Stimulated activated effector memory CD8-positive, alpha-beta T cell treated with anti-CD3 and anti-CD28 coated beads, Interleukin-12 subunit alpha, Interleukin-12 subunit beta, amount 100 ng/mL, for 72 hours (primary cell): Measurements from ENCODE around the gene IFNK.

Source experiments
- ATAC-seq: fragments of 150-1000 bp; cut with Tn5 transposase; 2 replicates; pipeline ENCODE4 v1.10.0; 2021
- DNase-seq, 2 donors: peaks; one replicate each; pipeline ENCODE4 v3.0.0; 2021 to 2022; ENCODE audit warnings: low spot score in 2 of 2
- H3K27ac Mint-ChIP-seq: one replicate; pipeline ENCODE4 v1.8.0; 2022; ENCODE audit warnings: mild to moderate bottlenecking, mixed read lengths
- H3K36me3 Mint-ChIP-seq: one replicate; pipeline ENCODE4 v1.8.0; 2022; ENCODE audit warnings: mild to moderate bottlenecking, mixed read lengths
- H3K4me1 Mint-ChIP-seq: one replicate; pipeline ENCODE4 v1.8.0; 2022; ENCODE audit warnings: mixed read lengths
- H3K4me3 Mint-ChIP-seq: one replicate; pipeline ENCODE4 v1.8.0; 2022; ENCODE audit warnings: mild to moderate bottlenecking, mixed read lengths
- H3K9me3 Mint-ChIP-seq: one replicate; pipeline ENCODE4 v1.8.0; 2022; ENCODE audit warnings: mixed read lengths

IFNK gene

DNA sequence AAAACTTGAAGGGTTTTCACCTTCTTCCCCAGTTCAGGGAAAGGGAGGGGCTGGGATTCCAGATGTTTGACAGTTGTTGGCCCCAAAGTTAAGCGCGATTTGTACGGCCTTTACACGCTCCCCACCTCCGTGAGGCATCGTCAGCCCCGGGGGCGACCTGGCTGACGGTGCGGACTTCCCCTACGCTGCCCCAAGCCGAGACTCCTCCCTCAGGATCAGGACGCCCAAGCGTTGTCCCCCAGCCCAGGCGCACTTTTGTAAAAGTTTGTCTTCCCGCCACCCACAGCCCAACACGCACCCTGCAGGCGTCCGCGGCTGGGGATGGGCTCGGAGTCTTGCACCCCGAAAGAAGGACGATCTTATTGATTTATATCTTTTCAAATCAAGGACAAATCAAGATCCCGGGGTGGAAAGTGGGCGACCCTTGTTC is 4.8 kb downstream of the IFNK start:
- DNase-seq (peak; percentile 18 to 68), ATAC-seq (peak; percentile 81)
- peaks cover 17% of the 10 kb centered on the region for H3K4me1 Mint-ChIP-seq

DNA sequence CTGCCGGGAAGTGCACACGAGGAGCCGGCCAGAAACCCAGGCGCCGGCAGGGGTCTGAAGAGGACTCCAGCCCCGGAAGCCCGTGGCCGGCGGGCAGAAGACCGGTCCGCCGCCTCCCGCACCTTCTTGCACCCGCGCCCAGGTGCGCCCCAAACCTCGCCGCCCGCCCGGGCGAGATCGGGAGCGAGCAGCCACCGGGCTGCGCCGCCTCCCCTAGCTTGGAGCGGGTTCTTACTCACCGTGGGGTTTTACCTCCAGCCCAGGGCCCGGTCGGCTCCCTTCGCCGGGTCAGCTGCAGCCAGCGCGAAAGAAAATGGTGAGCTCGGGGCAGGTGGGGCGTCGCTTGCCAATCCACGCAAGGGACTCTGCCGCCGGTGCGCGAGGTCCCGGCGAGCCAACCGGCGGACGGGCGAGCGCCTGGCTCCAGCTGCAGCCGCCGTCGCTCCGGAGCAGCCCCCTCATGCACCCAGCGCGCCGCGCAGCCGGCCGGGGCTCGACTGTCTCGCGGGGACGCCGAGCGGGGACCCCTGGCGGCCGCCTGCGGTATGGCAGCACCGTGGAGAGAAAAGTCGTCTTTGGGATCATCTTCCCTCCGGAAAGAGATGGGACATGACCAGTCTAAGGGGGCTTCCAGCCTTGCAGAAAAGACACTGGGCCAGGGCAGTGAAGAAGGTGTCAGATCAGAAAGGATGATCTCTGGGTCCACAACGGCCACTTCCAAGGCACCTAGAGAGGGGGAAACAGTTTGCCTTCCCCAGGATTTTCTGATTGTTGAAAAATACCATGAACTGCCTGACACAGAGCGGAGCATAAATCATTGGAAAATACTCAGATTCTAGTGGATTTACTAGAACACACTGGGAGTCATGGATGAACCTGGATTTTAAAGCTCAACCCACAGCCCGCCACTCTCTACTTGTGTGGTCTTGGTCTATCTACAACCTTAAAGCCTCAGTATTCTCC is 5.5 kb downstream of the IFNK start, which contains the start of gene MOB3B:
Gene MOB3B (minus strand): TSS at position 499 of the 963 bp plus-strand sequence. CDS start 74,264 bp downstream, outside the sequence.
- Mint-ChIP-seq H3K4me3 (peak within 1 kb of the TSS; percentile 82), H3K4me1 (peaks cover 13% of the 10 kb centered on the region), H3K36me3 (no peaks in the 10 kb centered on the region), H3K9me3 (no peaks in the 10 kb centered on the region), H3K27ac (no peak within 1 kb of the TSS)
- ATAC-seq (peak; percentile 89), DNase-seq (peak; percentile 76 to 83)

More for the DNA sequence above, 4.8 kb downstream of the IFNK start:
- no peaks in the 10 kb centered on the region for H3K36me3 Mint-ChIP-seq
- no peaks in the 10 kb centered on the region for H3K9me3 Mint-ChIP-seq
- H3K4me3 Mint-ChIP-seq = peak overlapping the region; percentile 82
- no peak overlapping the region for H3K27ac Mint-ChIP-seq

DNA sequence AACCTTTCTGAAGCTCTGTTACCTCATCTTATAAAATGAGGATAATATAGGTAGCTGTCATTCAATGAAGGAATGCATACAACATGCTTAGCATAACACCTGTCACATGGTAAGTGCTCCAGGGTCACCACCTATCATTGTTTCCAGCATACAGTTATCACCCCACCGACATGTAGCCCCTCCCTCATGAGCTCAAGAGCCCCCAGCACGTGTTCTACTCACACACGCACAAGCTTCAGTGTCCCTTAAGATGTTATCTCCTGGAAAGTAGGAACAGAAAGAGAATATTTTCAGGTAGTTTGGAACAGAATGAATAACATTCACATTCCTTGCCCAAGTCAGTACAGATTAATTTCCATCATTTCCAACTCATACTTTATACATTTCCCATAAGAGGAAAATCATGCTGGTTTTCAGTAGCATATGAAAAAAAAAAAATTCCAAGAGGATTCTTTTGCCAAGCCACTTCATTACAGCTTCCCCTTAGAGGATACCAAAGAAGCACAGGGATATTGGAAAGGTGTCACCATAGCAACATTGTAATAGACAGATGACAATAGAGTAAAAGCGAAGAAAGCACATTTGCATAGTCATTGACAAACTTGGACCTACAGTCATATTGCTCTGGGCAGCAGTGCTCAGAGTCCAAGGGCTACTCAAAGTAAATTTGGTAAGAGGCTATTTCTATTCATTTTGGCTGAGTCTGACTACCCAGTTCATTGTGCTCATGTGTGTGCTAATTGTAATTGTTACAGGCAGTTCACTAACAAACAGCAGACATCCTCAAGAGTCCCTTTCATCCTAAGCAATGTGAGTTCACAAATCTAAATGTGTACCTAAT is 7.0 kb downstream of the IFNK start:
- Mint-ChIP-seq H3K4me3 (no peak overlapping the region), H3K36me3 (no peaks in the 10 kb centered on the region)

GRCh38 chr9:27532046-27532445 is 8.0 kb downstream of the IFNK start:
- no peak for DNase-seq
- Mint-ChIP-seq H3K27ac (no peak overlapping the region), H3K36me3 (no peaks in the 10 kb centered on the region), H3K9me3 (no peaks in the 10 kb centered on the region), H3K4me3 (no peak overlapping the region), H3K4me1 (peaks cover 12% of the 10 kb centered on the region)
- ATAC-seq = no peak

More for the DNA sequence above, 7.0 kb downstream of the IFNK start:
- Mint-ChIP-seq H3K27ac (no peak overlapping the region), H3K4me1 (peaks cover 12% of the 10 kb centered on the region), H3K9me3 (no peaks in the 10 kb centered on the region)
- ATAC-seq = no peak
- DNase-seq = no peak

DNA sequence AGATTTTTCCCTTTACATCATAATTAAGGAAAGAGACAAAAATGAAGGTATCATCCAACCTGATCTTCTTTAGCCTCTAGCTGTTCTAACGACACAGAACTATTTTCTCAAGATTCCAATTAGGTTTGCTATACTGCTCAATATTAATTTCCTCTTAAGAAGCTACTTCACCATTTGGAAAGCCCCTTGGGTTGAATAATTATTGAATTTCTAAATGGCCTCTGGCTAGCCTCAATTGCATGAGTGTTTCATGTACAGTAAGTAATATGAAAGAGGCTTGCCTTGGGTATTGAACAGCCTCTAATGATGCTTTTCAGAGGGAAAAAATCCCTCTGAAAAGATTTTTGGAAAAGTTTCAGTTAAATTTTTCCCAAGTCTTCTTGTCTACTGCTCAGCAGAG is 9.2 kb downstream of the IFNK start:
- DNase-seq (no peak), ATAC-seq (no peak)
- Mint-ChIP-seq H3K4me3 (no peak overlapping the region), H3K9me3 (no peaks in the 10 kb centered on the region), H3K36me3 (no peaks in the 10 kb centered on the region), H3K27ac (no peak overlapping the region), H3K4me1 (peaks cover 8% of the 10 kb centered on the region)

GRCh38 chr9:27534131-27534530 is 10.0 kb downstream of the IFNK start:
- DNase-seq (no peak), ATAC-seq (no peak)
- Mint-ChIP-seq H3K36me3 (no peaks in the 10 kb centered on the region), H3K27ac (no peak overlapping the region), H3K4me1 (no peaks in the 10 kb centered on the region), H3K9me3 (no peaks in the 10 kb centered on the region), H3K4me3 (no peak overlapping the region)

GRCh38 chr9:27534658-27535209 is 10.6 kb downstream of the IFNK start:
- H3K4me3 Mint-ChIP-seq = no peak overlapping the region
- no peak overlapping the region for H3K27ac Mint-ChIP-seq
- ATAC-seq (no peak), DNase-seq (no peak)
- H3K4me1 Mint-ChIP-seq = no peaks in the 10 kb centered on the region
- H3K9me3 Mint-ChIP-seq = no peaks in the 10 kb centered on the region
- no peaks in the 10 kb centered on the region for H3K36me3 Mint-ChIP-seq

- Mint-ChIP-seq H3K4me1 (no peaks in the 10 kb centered on the region), H3K4me3 (no peak overlapping the region), H3K36me3 (no peaks in the 10 kb centered on the region), H3K27ac (no peak overlapping the region), H3K9me3 (no peaks in the 10 kb centered on the region)
- peak; percentile 54 for ATAC-seq
- no peak for DNase-seq
Observed at GRCh38 chr9:27535701-27536118, 11.6 kb downstream of the IFNK start.

DNA sequence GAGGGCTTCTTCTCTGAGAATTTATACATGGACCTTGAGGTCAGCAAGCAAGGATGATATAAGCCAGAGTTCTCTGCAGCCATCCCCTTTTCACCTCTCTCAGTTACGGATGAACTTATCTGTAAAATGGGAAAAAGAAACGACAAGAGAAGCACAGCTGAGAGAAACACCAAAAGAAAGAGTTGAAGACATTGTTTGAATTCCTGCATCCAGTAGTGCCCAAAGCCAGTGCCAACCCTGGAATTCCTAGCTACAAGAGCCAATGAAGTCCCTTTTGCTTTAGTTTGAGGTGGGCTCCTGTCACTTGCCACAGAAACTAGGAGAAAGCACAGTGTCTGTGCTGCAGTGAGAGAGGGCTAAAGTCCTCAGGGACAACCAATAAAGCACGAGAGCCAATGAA is 12.1 kb downstream of the IFNK start:
- H3K9me3 Mint-ChIP-seq = no peaks in the 10 kb centered on the region
- no peaks in the 10 kb centered on the region for H3K4me1 Mint-ChIP-seq
- no peak overlapping the region for H3K4me3 Mint-ChIP-seq
- ATAC-seq (no peak), DNase-seq (no peak)
- no peak overlapping the region for H3K27ac Mint-ChIP-seq
- H3K36me3 Mint-ChIP-seq = no peaks in the 10 kb centered on the region

DNA sequence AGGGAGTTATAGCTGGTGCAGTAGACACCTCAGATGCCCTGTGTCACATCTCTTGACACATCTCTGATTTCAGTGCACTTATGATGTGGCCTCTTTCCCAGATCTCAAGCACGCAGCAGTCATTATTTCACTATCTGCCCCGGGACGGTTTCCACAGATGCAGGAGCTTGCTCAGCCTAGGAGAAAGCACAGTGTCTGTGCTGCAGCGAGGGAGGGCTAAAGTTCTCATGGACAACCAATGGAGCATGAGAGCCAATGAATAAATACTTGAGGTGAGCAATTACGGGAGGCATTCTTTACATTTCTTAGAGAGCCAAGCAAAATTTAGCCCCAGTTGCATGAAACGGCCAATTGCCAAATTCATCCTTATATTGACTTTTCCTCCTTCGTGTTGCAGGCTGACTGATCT is 12.9 kb downstream of the IFNK start:
- ATAC-seq = no peak
- Mint-ChIP-seq H3K27ac (no peak overlapping the region), H3K36me3 (no peaks in the 10 kb centered on the region), H3K4me3 (no peak overlapping the region), H3K4me1 (no peaks in the 10 kb centered on the region), H3K9me3 (no peaks in the 10 kb centered on the region)
- no peak for DNase-seq

DNA sequence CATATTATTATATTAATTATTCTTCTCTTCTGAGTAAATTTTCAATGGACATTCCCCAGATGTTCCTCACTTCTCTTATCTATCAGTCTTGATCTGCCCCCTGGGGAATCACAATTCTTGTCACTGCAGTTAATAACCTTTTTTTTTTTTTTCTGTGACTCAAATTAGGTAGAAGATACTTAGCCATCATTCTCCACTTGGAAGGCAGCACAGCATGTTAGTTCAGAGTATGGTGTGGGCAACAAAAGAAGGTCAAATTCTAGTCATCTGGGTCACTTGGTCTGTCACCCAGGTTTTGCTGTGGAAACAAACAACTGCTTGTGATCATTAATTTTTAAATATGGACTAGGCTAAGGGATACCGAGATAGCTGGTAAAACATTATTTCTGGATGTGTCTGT is 13.7 kb downstream of the IFNK start:
- H3K9me3 Mint-ChIP-seq = no peaks in the 10 kb centered on the region
- H3K36me3 Mint-ChIP-seq = no peaks in the 10 kb centered on the region
- H3K4me1 Mint-ChIP-seq = no peaks in the 10 kb centered on the region
- H3K27ac Mint-ChIP-seq = no peak overlapping the region
- no peak overlapping the region for H3K4me3 Mint-ChIP-seq
- ATAC-seq = no peak
- DNase-seq = no peak

GRCh38 chr9:27538647-27539046 is 14.6 kb downstream of the IFNK start:
- no peak overlapping the region for H3K27ac Mint-ChIP-seq
- H3K9me3 Mint-ChIP-seq = no peaks in the 10 kb centered on the region
- no peak overlapping the region for H3K4me3 Mint-ChIP-seq
- ATAC-seq (no peak), DNase-seq (no peak)
- H3K36me3 Mint-ChIP-seq = no peaks in the 10 kb centered on the region
- no peaks in the 10 kb centered on the region for H3K4me1 Mint-ChIP-seq

GRCh38 chr9:27539479-27540441 is 15.7 kb downstream of the IFNK start:
- Mint-ChIP-seq H3K36me3 (no peaks in the 10 kb centered on the region), H3K4me1 (no peaks in the 10 kb centered on the region), H3K27ac (no peak overlapping the region), H3K4me3 (no peak overlapping the region), H3K9me3 (no peaks in the 10 kb centered on the region)
- ATAC-seq (no peak), DNase-seq (no peak)

GRCh38 chr9:27540502-27540901 is 16.4 kb downstream of the IFNK start:
- Mint-ChIP-seq H3K27ac (no peak overlapping the region), H3K36me3 (no peaks in the 10 kb centered on the region), H3K9me3 (no peaks in the 10 kb centered on the region), H3K4me1 (no peaks in the 10 kb centered on the region), H3K4me3 (no peak overlapping the region)
- DNase-seq (no peak), ATAC-seq (no peak)
